Suppressor macrophage treated with lipopolysaccharide for 4 hours (primary cell): ENCODE results near the gene ADM.
A peak's percentile ranks its signal among the peaks of the same experiment; 100 is the strongest.
"Not testable (repeated sequence)": the region's sequence is repeated elsewhere in the genome, so short reads cannot be mapped to it uniquely, and the experiment has no call there.

Experiments
- DNase-seq: peaks from one replicate; pipeline ENCODE4 v3.0.0-alpha.2; 2020

ADM gene, protein sequence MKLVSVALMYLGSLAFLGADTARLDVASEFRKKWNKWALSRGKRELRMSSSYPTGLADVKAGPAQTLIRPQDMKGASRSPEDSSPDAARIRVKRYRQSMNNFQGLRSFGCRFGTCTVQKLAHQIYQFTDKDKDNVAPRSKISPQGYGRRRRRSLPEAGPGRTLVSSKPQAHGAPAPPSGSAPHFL

DNA sequence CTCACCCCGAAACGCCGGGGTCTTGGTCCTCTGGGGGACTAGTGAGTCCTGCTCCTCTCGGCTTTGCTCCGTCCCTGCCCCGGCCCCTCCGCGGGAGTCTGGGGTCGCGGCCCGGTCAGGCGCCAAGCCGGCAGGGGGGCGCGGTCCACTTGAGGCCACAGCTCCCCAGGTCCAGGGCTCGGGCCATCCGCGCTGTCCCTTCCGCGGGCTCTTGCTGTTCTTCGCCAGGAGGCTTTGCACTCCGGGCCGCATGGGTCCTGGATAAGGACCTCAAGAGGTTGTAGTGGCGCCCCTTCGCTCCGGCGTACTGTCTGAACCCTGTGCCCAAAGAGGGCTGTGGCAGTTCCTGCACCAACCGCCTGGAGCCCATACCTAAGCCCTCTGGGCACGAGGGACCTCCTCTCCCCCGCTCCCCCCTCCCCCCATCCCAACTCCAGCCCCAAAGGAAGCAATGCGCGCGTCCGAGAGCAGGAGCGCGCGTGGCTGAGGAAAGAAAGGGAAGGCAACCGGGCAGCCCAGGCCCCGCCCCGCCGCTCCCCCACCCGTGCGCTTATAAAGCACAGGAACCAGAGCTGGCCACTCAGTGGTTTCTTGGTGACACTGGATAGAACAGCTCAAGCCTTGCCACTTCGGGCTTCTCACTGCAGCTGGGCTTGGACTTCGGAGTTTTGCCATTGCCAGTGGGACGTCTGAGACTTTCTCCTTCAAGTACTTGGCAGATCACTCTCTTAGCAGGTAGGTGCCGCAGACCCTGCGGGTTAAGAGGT, at the start of gene ADM:
Gene ADM (plus strand): TSS at position 579 of the 767 bp plus-strand sequence. CDS start 628 bp downstream, outside the sequence.
- peak; percentile 98 for DNase-seq

DNA sequence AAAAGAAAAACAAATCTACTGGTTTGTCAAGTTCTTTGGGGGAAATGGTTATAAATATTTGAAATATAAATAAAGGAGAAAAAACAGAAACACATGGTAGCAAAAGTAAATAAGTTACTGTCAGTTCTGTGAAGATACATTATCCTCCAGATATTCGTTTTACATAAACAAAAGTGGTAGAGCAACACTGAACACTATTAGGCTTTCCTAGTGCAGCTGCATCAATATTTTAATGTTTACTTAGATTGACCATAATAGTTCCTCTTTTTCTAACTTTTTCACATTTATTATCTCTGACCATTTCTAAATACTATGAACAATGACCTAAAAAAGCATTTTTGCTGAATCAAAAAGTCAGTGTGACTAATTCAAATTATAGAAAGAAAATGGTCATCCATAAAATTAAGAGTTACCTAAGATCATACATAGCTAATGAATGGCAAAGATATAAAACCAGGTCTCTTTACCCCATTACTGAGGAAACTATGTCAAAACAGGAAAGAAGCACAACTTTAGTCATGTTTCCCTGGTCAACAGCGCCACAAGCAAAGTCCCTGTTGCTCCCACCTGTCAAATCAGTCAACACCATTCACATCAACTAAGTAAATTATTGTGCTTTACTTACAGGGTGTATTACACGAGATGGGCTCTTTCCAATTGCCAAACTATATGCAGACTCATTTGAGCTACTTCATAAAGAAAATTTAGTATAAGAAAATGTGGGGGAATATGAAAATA, 49.3 kb upstream of the ADM start:
- peak; percentile 6 for DNase-seq

DNA sequence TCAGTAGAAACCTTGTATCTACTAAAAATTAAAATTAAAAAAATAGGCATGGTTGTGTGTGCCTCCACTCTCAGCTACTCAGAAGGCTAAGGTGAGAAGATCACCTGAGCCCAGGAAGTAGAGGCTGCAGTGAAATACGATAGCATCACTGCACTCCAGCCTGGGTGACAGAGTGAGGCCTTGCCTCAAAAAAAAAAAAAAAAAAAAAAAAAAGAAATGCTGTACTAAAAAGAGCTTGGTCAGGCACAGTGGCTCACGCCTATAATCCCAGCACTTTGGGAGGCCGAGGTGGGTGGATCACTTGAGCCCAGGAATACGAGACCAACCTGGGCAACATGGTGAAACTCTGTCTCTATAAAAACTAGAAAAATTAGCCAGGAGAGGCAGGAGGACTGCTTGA, 47.4 kb upstream of the ADM start:
- no peak for DNase-seq

DNA sequence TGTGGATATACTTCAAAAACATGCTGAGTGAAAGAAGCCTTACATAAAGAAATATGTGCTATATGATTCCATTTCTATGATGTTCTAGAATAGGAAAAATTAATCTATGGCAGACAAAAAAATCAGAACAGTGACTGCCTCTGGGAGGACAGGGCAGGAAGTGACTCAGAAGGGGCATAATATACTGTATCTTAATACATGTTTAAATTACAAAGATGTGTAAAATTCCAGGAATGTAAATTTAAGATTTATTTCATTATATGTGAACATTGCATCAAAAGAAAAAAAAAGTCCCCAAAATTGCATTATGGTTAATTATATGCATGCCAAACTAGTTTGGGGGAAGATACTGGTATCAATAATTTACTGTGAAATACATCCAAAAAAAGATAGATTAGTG, 43.1 kb upstream of the ADM start:
- no peak for DNase-seq

DNA sequence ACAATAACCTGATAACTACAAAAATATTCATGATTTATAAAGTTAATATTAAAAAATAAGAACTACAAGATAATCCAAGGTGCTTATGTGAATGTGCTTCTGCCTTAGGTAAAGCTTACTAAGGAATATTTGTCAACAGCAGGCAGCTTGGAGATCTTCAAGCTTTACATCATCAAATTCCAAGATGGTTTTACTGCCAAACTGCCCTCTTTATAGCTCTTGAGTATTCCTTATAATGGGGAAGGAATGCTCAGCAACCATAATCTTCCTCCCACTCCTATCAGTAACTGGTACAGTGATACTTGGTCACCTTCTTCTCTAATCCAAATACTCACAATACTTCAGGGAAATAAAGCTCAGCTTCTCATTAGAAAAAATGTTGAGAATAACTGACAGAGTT, 40.9 kb upstream of the ADM start:
- no peak for DNase-seq

DNA sequence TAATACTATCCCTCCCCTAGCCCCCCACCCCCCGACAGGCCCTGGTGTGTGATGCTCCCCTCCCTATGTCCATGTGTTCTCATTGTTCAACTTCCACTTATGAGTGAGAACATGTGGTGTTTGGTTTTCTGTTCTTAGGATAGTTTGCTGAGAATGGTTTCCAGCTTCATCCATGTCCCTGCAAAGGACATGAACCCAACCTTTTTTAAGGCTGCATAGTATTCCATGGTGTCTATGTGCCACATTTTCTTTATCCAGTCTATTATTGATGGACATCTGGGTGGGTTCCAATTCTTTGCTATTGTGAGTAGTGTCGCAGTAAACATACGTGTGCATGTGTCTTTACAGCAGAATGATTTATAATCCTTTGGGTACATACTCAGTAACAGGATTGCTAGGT, 40.2 kb upstream of the ADM start:
- not testable (repeated sequence) for DNase-seq

DNA sequence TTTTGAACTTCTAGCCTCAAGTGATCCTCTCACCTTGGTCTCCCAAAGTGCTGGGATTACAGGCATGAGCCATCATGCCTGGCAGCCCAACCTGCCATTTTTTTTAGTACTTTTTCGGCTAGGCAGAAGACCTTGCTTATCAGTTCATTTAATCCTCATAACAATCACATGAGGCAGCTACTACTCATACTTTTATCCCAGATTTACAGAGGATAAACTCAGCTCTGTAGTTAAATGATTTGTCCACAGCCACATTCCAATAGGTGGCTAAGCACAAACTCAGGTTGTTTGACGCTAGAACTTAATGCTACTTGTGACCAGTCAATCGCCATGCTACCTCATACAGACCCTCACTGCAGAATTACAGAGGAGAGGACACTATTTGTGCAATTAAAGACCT, 38.9 kb upstream of the ADM start:
- no peak for DNase-seq

DNA sequence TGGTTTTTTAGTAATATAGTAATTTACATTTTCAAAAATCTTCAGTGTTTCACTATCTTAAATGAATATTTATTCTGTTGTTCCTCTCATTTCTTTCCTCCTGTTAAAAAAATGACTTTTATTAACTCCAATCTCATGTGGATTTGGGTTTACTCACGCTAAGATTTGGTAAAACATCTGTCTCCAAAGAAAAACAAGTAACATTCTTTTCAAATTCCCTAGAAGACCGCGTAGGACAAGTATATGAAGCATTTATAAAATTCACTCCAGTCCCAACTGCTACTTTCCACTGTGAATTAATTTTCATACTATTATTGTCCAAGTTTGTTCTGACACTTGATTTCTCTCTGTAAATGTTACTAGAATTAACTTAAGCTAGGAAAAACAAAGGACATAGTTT, 37.1 kb upstream of the ADM start:
- DNase-seq, result no peak

DNA sequence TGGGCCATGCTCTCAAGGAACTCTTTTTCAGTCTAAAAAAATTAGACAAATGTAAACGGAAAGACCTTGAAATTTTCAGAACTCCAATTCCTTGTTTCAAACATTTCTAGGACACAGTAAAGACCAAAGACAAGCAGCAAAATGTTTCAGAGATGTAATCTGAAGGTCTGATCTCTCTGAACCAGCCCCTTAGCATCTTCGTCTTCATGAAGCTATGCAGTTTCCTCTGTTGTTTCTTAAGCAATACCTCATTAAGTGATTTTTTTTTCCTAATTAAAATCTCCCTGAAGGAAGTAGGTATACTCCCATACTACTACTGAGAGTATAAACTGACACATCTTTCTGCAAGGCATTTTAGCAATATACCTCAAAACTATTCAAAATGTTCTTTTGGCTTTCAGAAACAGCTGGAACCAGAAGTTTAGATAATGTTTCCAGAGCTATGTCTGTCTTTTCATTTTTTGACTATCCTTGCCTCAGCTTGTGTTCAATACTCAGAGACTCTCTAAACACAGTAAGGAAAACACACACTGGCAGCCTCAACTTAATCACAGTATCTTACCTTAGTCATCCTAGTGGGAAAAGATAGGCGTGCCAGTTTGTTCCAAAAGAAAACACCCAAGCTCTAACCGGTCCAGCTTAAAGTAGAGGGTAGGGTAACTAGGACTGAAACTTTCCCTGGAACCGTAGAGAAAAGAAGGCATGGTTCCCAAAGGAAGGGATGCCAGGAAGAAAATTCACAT, 36.0 kb upstream of the ADM start:
- DNase-seq, result no peak

DNA sequence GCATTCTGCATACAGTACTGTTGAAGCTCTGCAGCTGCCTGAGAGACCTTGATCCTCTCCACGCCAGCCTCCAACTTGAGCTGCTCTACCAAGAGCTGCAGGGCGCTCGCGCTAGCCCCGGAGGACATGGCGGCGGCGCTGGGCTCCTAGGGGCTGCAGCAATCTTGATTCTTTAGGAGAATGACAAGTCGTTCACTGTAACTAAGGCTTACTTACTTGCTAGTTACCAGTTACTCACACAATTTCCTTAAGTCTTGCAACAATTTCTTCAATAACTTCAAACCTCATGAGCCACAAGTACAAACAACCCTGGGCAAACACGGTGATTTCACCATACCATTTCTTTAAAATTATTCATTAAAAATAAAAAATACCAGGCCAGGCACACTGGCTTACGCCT, 32.7 kb upstream of the ADM start:
- DNase-seq, result no peak

DNA sequence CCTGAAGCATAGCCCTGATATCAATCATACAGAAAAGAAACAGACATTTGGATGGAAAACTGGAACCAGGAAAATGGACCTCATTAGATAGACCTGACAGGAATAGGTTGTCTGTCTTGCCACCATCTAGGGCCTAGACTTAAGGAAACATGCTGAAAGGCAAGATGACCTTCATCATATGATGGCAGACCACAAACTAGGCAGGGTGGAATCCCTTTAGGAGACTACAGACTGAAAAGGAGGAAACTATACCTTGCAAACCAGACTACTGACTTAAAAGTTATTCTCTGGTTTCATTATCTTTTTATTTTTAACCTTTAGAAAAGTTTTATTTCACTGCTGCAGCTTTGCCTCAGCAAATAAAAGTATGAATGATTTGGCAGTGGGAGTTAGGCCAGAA, 31.1 kb upstream of the ADM start:
- DNase-seq, result no peak

DNA sequence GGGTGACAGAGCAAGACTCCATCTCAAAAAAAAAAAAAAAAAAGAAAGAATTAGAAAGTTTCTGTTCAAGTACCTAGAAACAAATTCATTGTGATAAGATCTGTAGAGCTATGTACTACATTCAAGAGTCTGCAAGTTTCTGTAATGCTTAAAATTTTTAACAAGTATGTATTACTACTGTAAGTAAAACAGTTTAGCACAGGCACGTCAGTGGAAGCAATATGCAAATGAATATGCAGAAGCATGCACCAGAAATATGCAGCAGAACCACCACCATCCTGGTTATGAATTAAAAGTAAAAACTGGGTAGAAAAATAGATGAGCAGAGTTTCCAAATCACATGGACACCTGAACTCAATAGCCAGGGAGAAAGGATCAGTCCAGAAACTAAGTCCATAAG, 30.1 kb upstream of the ADM start:
- no peak for DNase-seq

DNA sequence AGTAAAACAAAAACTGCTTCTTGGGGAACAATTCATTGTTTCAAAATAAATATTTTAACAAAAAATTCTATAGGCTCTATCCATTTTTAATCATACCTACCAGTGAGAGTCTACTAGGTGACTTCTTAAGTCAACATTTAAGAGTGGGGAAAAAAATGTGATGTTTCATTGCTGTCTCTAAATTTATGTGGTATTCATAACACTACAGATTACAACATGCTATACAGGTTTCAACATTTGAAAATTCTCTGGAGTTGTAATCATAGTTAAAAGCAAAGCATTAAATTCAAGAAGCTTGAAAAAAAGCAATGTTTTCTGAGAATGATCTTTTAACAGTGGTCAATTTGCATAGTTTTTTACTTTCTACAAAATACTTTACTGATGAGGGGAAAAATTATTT, 29.2 kb upstream of the ADM start:
- DNase-seq, result no peak

DNA sequence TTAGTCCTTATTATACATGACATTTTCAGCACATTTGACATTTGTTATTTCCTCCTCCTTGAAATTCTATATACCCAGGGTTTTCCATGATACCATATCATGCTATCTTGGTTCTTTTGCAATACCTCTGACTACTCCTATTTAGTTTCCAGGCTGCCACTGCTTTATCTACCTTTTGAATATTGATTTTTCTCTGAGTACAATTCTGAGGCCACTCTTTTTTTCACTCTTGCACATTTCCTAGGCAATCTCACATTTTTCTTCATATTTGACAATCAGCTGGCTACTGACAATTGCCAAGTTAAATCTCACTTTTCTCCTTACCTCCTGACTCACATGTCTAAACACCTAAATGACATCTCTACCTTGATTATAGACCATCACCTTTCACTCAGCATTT, 22.8 kb upstream of the ADM start:
- DNase-seq, result no peak

DNA sequence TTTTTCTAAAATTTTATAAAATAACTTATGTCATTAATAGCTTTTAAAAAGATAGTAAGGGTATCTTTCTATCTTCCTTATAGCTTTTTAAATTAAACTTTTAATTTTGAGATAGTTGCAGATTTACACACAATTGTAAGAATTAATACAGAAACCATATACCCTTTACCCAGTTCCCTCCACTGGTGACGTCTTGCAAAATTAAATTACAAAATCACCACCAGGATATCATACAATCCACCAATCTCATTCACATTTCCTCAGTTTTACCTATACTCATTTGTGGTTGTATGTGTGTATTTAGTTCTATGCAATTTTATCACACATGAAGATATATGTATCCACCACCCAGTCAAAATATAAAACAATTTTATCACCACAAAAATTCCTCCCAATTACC, 20.9 kb upstream of the ADM start:
- DNase-seq, result peak; percentile 59

DNA sequence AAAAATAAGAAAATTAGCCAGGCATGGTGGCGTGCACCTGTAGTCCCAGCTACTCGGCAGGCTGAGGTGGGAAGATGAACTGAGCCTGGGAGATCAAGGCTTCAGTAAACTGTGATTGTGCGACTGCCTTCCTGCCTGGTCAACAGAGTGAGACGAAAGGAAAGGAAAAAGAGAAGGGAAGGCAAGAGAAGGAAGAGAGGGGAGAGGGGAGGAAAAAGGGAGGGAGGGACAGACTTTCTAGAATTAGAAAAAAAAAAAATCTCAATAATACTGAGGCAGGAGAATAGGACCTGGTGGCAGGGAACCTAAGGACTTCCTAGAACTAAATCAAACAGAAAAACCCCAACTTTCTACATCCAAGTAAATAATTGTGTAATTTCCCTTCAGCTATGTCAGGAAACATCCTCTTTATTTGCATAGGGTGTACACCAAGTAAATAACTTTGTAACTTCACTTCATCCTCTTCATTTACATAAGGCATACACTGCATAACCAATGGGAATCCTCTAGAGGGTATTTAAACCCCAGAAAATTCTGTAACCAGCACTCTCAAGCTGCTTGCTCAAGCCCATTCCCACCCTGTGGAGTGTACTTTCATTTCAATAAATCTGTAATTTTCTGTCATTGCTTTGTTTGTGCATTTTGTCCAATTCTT, 19.6 kb upstream of the ADM start:
- DNase-seq, result peak; percentile 91

DNA sequence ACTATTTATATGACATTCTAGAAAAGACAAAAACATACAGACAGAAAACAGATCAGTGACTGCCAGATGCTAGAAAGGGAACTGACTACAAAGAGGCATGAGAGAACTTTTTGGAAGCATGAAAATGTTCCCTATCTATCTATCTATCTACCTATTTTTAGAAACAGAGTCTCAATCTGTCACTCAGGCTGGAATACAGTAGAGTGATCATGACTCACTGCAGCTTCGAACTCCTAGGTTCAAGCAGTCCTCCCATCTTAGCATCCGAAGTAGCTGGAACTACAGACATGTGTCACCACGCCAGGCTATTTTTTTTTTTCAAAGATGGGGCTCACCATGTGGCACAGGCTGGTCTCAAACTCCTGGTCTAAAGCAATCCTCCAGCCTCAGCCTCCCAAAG, 17.7 kb upstream of the ADM start:
- no peak for DNase-seq

DNA sequence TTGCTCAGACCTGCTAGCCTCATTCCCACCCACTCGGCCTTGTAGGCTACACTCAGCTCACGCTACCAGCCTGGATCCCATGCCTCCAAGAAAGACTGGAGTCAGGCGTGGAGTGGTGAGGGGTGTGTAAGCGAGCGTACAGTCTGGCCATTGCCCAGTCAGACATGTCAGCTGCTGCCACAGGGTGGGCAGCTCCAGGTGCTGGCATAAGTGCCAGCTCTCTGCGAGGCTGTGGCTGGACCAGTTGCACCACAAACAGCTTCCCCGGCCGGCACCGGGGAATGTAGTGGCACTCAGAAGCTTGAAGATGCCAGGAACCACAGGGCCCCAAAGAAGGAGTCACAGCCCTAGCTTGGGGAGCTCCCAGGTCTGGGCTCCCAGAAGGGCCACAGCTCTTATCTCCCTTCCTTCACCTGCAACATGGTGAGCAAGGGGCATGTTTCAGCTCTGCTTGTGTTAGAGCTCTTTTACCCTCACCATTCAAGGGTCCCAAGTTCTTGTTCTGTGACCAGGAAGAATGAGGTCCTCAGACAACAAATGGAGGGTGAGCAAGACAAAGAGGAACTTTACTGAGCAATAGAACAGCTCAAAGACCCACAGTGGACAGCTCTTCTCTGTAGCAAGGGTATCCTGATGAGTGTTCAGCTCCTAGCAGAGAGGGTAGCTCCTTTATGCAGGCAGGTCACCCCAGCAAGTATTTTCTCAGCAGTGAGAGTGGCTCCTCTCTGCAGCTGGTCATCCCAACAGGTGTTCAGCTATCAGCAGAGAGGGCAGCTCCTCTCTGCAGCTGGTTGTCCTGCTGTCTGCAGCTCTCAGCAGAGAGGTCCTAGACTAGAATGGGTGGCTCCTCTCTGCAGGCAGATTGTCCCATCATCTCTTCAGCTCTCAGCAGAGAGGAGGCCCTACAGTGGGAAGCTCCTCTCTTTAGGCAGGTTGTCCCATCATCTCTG, 16.8 kb upstream of the ADM start:
- no peak for DNase-seq

DNA sequence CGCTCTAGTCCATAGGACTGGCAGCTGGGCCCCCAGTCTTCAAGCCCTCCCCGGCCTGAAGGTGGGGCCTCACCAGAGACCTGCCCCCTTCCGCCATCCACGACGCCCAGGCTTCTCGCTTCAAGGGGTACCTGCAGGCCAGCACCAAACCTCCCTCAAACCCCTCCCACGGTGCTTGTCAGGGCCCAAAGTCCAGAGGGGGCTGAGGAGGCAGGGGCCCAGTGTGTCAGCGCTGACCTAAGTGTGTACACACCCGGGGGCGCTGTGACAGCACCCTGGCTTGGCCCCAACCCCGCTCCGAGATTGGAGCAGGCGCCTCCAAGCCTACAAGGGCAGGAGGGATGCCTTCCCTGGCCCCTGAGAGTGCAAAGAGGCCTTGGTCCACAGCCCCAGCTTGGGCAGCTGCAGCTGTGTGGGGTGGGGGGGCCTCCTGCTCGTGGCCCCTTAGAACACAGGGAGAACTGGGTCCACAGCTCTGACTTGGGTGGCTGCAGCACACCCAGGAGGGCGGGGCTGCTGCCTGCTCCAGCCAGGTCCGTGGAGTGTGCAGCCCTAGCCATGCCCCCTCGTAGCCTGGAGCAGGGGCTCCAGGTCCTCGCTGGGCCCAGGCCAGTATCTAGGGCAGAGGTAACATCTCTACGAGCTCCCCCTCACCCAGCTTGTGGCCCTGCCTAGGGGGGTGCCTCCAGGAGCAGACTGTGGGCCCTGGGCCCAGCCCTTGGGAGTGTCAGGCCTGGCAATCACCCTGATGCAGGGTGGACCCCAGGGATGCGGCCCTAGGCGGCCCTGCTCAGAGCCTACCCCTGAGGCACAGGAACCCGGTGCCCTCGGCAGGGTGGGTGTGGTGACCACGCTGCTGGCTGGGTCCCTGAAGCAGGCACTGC, 15.8 kb upstream of the ADM start:
- no peak for DNase-seq

DNA sequence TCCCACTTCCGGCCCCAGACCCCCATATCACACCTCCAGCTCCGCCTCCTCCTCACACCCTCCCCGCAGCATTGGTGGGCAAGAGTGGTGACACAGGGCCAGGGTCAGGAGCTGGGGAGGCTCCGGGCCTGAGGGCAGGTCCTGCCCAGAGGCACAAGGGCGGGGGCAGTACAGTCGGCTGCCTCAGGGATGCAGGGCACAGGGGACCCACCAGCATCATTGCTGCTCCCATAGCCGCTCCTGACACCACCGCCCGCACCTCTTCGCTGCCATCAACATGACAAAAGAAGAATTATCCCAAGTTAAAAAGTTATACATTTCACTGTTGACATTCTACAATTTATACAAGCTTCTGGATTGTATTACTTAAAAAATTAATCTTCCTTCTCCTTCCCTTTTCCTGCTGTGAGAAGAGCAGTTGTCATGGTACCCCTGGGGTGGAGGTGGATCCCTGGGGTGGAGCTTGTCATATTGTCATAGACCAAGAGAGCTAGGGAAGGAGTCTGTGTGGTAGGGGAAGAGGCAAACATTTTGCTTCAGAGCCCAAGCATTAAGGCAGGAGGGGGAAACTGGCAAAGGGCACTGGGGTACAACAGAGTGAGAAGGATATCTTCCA, 15.0 kb upstream of the ADM start:
- peak; percentile 52 for DNase-seq
